Memory B cell (primary cell): Measurements from ENCODE around the gene ENAH.

Source experiments
- ATAC-seq: fragments of 150-1000 bp; cut with Tn5 transposase; 2 replicates; pipeline ENCODE4 v1.10.0; 2021; ENCODE audit warnings: low read depth, mild to moderate bottlenecking, moderate library complexity
- DNase-seq, 2 donors: peaks; one replicate each; pipeline ENCODE4 v3.0.0; 2022; ENCODE audit warnings: low spot score in 2 of 2
- H3K27ac Mint-ChIP-seq: one replicate; pipeline ENCODE4 v1.8.0; 2022; ENCODE audit warnings: mild to moderate bottlenecking, moderate library complexity, mixed read lengths
- H3K27me3 Mint-ChIP-seq: one replicate; pipeline ENCODE4 v1.8.0; 2022; ENCODE audit warnings: mixed read lengths
- H3K36me3 Mint-ChIP-seq: one replicate; pipeline ENCODE4 v1.8.0; 2022; ENCODE audit warnings: mild to moderate bottlenecking, mixed read lengths
- H3K4me1 Mint-ChIP-seq: one replicate; pipeline ENCODE4 v1.8.0; 2022; ENCODE audit warnings: mixed read lengths
- H3K4me3 Mint-ChIP-seq: one replicate; pipeline ENCODE4 v1.8.0; 2022; ENCODE audit warnings: mild to moderate bottlenecking, moderate library complexity, mixed read lengths
- H3K9me3 Mint-ChIP-seq: one replicate; pipeline ENCODE4 v1.8.0; 2022; ENCODE audit warnings: mixed read lengths

ENAH gene

GRCh38 chr1:225494789-225495359, 158.0 kb downstream of the ENAH start:
- Mint-ChIP-seq H3K9me3 (no peaks in the 10 kb centered on the region), H3K4me1 (peaks cover 2% of the 10 kb centered on the region)

GRCh38 chr1:225493591-225494246, 159.2 kb downstream of the ENAH start:
- no peak for DNase-seq
- peaks cover 3% of the 10 kb centered on the region for H3K4me1 Mint-ChIP-seq
- no peaks in the 10 kb centered on the region for H3K9me3 Mint-ChIP-seq
- H3K36me3 Mint-ChIP-seq, result no peaks in the 10 kb centered on the region
- H3K27ac Mint-ChIP-seq, result no peak overlapping the region
- no peak overlapping the region for H3K4me3 Mint-ChIP-seq
- H3K27me3 Mint-ChIP-seq, result peaks cover 10% of the 10 kb centered on the region
- ATAC-seq, result no peak

More at GRCh38 chr1:225494789-225495359, 158.0 kb downstream of the ENAH start:
- Mint-ChIP-seq H3K27ac (no peak overlapping the region), H3K4me3 (no peak overlapping the region), H3K36me3 (no peaks in the 10 kb centered on the region), H3K27me3 (peaks cover 7% of the 10 kb centered on the region)
- DNase-seq, result no peak
- ATAC-seq, result no peak

- H3K4me1 Mint-ChIP-seq, result peaks cover 2% of the 10 kb centered on the region
- no peak overlapping the region for H3K4me3 Mint-ChIP-seq
- H3K9me3 Mint-ChIP-seq, result no peaks in the 10 kb centered on the region
- ATAC-seq, result no peak
- no peak overlapping the region for H3K27ac Mint-ChIP-seq
- peaks cover 9% of the 10 kb centered on the region for H3K27me3 Mint-ChIP-seq
- no peaks in the 10 kb centered on the region for H3K36me3 Mint-ChIP-seq
- no peak for DNase-seq
Measured at GRCh38 chr1:225488676-225489075, 164.2 kb downstream of the ENAH start.

GRCh38 chr1:225486856-225487255, 166.1 kb downstream of the ENAH start:
- peaks cover 2% of the 10 kb centered on the region for H3K4me1 Mint-ChIP-seq
- no peak overlapping the region for H3K4me3 Mint-ChIP-seq
- peaks cover 9% of the 10 kb centered on the region for H3K27me3 Mint-ChIP-seq
- DNase-seq (no peak), ATAC-seq (no peak)
- H3K27ac Mint-ChIP-seq, result no peak overlapping the region
- H3K9me3 Mint-ChIP-seq, result no peaks in the 10 kb centered on the region
- H3K36me3 Mint-ChIP-seq, result no peaks in the 10 kb centered on the region

- Mint-ChIP-seq H3K9me3 (no peaks in the 10 kb centered on the region), H3K27ac (no peak overlapping the region), H3K36me3 (no peaks in the 10 kb centered on the region), H3K4me3 (no peak overlapping the region), H3K27me3 (peaks cover 9% of the 10 kb centered on the region), H3K4me1 (peaks cover 7% of the 10 kb centered on the region)
- DNase-seq (no peak), ATAC-seq (no peak)
Measured at GRCh38 chr1:225485991-225486530, 166.9 kb downstream of the ENAH start.

- H3K9me3 Mint-ChIP-seq, result no peaks in the 10 kb centered on the region
- DNase-seq (no peak), ATAC-seq (no peak)
- H3K27ac Mint-ChIP-seq, result no peak overlapping the region
- peaks cover 16% of the 10 kb centered on the region for H3K4me1 Mint-ChIP-seq
- no peaks in the 10 kb centered on the region for H3K36me3 Mint-ChIP-seq
- no peak overlapping the region for H3K4me3 Mint-ChIP-seq
- H3K27me3 Mint-ChIP-seq, result peaks cover 9% of the 10 kb centered on the region
Measured at GRCh38 chr1:225485226-225485625, 167.7 kb downstream of the ENAH start.

- no peak for ATAC-seq
- Mint-ChIP-seq H3K4me1 (peaks cover 19% of the 10 kb centered on the region), H3K36me3 (no peaks in the 10 kb centered on the region), H3K9me3 (no peaks in the 10 kb centered on the region), H3K4me3 (no peak overlapping the region), H3K27me3 (peaks cover 9% of the 10 kb centered on the region), H3K27ac (no peak overlapping the region)
- no peak for DNase-seq
Measured at GRCh38 chr1:225484657-225485214, 168.2 kb downstream of the ENAH start.

- Mint-ChIP-seq H3K4me3 (no peak overlapping the region), H3K27me3 (peaks cover 6% of the 10 kb centered on the region)
- no peak for ATAC-seq
Measured at GRCh38 chr1:225483818-225484656, 168.9 kb downstream of the ENAH start.

GRCh38 chr1:225482421-225482950, 170.4 kb downstream of the ENAH start:
- Mint-ChIP-seq H3K9me3 (no peaks in the 10 kb centered on the region), H3K36me3 (no peaks in the 10 kb centered on the region), H3K4me1 (peaks cover 33% of the 10 kb centered on the region), H3K27ac (no peak overlapping the region), H3K27me3 (peaks cover 5% of the 10 kb centered on the region), H3K4me3 (no peak overlapping the region)
- no peak for DNase-seq
- ATAC-seq, result no peak

More at GRCh38 chr1:225483818-225484656, 168.9 kb downstream of the ENAH start:
- Mint-ChIP-seq H3K27ac (no peak overlapping the region), H3K4me1 (peaks cover 25% of the 10 kb centered on the region), H3K9me3 (no peaks in the 10 kb centered on the region), H3K36me3 (no peaks in the 10 kb centered on the region)
- no peak for DNase-seq

- Mint-ChIP-seq H3K9me3 (no peaks in the 10 kb centered on the region), H3K27me3 (peaks cover 5% of the 10 kb centered on the region)
- no peak for ATAC-seq
Measured at GRCh38 chr1:225481738-225482137, 171.2 kb downstream of the ENAH start.

GRCh38 chr1:225480825-225481434, 172.0 kb downstream of the ENAH start:
- Mint-ChIP-seq H3K4me1 (peaks cover 38% of the 10 kb centered on the region), H3K36me3 (no peaks in the 10 kb centered on the region)
- DNase-seq, result peak; percentile 65 to 69

More at GRCh38 chr1:225481738-225482137, 171.2 kb downstream of the ENAH start:
- peaks cover 35% of the 10 kb centered on the region for H3K4me1 Mint-ChIP-seq
- no peak overlapping the region for H3K4me3 Mint-ChIP-seq
- peak overlapping the region; percentile 32 for H3K27ac Mint-ChIP-seq
- H3K36me3 Mint-ChIP-seq, result no peaks in the 10 kb centered on the region
- no peak for DNase-seq

GRCh38 chr1:225479996-225480720, 172.8 kb downstream of the ENAH start:
- H3K27me3 Mint-ChIP-seq, result peaks cover 2% of the 10 kb centered on the region
- no peak overlapping the region for H3K4me3 Mint-ChIP-seq
- no peaks in the 10 kb centered on the region for H3K36me3 Mint-ChIP-seq
- H3K27ac Mint-ChIP-seq, result no peak overlapping the region
- DNase-seq, result no peak
- no peaks in the 10 kb centered on the region for H3K9me3 Mint-ChIP-seq
- ATAC-seq, result no peak
- H3K4me1 Mint-ChIP-seq, result peaks cover 38% of the 10 kb centered on the region

More at GRCh38 chr1:225480825-225481434, 172.0 kb downstream of the ENAH start:
- Mint-ChIP-seq H3K27me3 (peaks cover 2% of the 10 kb centered on the region), H3K9me3 (no peaks in the 10 kb centered on the region), H3K27ac (peak overlapping the region; percentile 39), H3K4me3 (peak overlapping the region; percentile 45)
- peak; percentile 83 for ATAC-seq

GRCh38 chr1:225479341-225479740, 173.6 kb downstream of the ENAH start:
- peaks cover 2% of the 10 kb centered on the region for H3K27me3 Mint-ChIP-seq
- H3K4me1 Mint-ChIP-seq, result peaks cover 38% of the 10 kb centered on the region
- no peaks in the 10 kb centered on the region for H3K36me3 Mint-ChIP-seq
- DNase-seq, result no peak
- peak overlapping the region; percentile 39 for H3K4me3 Mint-ChIP-seq
- no peak for ATAC-seq
- peak overlapping the region; percentile 54 for H3K27ac Mint-ChIP-seq
- no peaks in the 10 kb centered on the region for H3K9me3 Mint-ChIP-seq
